Activated effector memory CD4-positive, alpha-beta T cell treated with anti-CD3 and anti-CD28 coated beads, Interleukin-2, amount 50 U/mL, for 16 hours (primary cell): ENCODE results near the gene JCHAIN.
A peak's percentile ranks its signal among the peaks of the same experiment; 100 is the strongest.
"Not testable (repeated sequence)": the region's sequence is repeated elsewhere in the genome, so short reads cannot be mapped to it uniquely, and the experiment has no call there.

Experiments used
- DNase-seq: peaks from one replicate; pipeline ENCODE4 v3.0.0-alpha.2; 2020

Gene JCHAIN

GRCh38 chr4:70687821-70688794, 21.8 kb upstream of the JCHAIN start, which contains the start of gene UTP3:
UTP3 (plus strand) TSS chr4:70688532; CDS start chr4:70688678, 146 bp downstream.
- DNase-seq = peak; percentile 97

DNA sequence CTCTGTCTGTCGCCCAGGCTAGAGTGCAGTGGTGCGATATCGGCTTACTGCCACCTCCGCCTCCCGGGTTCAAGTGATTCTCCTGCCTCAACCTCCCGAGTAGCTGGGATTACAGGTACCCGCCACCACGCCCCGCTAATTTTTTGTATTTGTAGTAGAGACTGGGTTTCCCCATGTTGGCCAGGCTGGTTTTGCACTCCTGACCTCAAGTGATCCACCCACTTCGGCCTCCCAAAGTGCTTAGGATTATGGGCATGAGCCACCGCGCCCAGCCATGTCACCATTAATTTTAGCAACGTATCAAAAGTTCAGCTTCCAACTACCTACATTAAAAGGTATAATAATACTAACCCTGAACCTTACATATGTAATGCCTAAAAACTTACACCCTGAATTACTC, 21.1 kb upstream of the JCHAIN start:
- peak; percentile 69 for DNase-seq

DNA sequence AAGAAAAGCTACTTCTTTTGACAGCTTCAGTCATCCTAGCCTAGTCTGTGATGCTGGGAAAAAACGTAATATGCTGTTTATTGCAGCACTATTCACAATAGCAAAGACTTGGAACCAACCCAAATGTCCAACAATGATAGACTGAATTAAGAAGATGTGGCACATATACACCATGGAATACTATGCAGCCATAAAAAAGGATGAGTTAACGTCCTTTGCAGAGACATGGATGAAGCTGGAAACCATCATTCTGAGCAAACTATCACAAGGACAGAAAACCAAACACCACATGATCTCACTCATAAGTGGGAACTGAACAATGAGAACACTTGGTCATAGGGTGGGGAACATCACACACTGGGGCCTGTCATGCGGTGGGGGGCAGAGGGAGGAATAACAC, 15.8 kb upstream of the JCHAIN start:
- DNase-seq = not testable (repeated sequence)

GRCh38 chr4:70681704-70682103, 15.4 kb upstream of the JCHAIN start:
- DNase-seq = no peak

DNA sequence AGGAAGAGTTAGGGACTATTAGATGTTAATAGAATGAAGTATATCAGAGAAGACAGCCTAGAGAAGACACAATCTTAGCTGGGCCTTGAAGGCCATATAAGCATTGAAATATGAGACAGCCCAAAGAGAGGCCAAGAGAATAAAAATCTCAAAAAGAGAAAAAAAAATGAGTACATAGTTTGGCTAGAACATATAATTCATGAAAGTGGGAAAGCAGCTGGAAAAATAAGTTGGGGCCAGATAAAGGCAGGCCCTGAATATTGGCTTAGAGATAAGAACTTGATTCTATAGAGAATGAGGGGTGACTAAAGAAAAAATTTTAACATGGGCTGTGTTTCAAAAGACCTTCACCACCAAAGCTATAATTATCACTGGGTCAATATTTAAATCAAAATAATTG, 14.6 kb upstream of the JCHAIN start:
- DNase-seq = no peak

DNA sequence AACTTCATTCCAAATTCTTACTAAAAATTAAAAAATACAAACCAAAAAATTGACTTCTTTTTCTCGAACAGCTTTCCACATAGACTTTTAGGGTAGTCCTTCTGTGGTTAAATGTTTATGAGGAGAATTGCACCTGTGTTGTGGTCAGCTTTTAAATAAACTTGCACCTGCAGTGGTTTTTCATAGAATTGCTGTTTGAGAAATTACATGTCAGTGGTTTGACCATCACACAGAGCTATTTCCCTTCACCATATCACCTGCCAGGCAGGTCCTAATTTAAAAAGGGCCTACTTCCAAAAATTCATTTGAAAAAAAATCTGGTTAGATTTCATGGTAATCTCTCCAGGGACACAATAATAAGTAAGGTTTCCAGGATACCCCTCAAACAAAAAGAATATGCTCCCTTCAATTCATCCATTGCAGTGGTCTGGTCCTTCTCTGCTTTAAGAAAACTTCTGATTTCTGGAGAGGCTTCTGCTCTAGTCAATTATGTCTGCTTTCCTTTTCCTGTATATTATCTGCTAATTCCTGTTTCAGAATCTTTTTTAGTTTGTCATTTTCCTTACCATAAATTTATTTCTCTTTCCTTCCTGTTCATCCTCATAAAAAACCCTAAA, 12.2 kb upstream of the JCHAIN start:
- DNase-seq = no peak

GRCh38 chr4:70676554-70677090, 10.3 kb upstream of the JCHAIN start:
- DNase-seq = no peak

- no peak for DNase-seq
These were observed 8.4 kb upstream of the JCHAIN start for GRCh38 chr4:70674731-70675130.

DNA sequence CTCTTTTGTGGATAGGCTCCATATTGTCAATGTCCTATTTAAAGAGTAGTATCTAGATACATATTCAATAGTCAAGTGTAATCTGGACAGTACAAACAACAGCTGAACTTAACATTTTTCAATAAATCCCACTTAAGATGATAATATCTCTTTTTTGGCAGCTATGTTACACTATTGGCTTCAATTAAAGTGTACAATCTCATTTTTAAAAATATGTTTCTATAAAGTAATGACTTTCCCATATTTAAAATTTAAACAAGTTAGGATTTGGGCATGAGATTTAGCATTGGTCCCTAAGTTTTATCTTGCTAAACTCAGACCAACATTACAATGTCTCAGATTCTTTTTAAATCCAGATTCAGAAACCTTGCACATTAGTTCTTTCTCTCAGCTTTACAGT, 7.9 kb upstream of the JCHAIN start:
- no peak for DNase-seq

- DNase-seq = no peak
These were observed 4.8 kb upstream of the JCHAIN start for GRCh38 chr4:70671091-70671490.

DNA sequence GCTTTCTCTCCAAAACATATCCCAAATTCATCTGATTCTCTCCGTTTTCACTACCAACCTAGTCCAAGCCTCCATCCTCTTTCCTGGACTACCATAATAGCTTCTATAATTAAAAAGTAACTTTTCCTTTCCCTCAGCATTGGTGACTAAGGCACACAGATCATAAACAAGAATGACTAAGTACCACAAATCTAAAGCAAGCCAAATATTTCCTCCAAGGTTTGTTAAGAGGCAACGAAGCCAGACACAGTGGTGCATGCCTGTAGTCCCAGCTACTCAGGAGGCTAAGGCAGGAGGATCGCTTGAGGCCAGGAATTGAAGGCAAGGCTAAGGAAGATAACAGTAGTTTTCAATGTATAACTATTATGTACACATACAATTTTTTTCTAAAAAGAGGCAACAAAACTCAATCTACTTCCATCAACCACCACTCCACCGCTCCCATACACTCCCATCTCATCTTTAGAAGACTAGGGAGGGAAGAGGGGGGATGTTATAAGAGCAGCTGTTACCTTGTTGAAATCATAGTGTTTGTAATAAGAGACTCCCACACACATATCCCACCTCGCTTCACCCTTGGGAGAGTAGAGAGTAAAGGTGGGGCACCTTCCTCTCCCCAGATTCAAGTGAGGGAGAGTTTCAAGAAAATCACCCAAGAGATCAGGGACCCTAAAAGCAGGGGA, 4.2 kb upstream of the JCHAIN start:
- no peak for DNase-seq

DNA sequence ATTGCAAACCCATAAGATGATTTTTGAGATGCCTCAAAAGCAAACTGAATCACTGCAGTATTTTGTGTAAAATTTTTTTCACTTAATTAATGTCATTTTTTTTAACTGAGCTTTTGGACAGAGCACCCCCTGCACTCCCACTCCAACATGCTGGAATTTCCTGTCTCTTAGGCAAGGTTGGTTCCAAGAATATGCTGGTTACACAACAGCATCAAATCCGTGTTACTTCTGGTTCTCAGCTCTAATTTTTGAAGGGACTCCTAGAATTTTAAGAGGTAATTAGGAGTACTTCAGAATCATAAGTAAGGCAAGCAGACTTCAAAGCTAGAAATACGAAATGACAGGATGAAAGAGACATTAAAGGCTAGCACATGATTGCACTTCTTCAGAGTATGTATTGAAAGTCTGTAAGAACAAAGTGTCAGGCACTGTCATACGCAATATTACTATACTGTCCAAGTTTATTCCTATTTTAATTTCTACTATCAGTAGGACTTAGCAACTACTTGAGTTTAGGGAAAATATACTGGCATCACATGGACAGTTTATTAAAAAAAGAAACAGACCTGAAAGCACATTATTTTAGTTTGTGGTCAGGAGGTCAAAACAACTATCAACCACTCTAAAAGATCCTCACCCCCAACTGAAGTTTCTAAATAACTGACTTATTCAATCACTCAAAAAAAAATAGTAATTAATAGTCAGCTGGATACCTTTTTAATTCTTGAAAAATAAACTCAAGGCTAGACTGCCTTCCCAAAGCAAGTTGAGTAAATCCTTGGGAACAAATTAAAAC, 1.6 kb upstream of the JCHAIN start:
- DNase-seq = no peak

DNA sequence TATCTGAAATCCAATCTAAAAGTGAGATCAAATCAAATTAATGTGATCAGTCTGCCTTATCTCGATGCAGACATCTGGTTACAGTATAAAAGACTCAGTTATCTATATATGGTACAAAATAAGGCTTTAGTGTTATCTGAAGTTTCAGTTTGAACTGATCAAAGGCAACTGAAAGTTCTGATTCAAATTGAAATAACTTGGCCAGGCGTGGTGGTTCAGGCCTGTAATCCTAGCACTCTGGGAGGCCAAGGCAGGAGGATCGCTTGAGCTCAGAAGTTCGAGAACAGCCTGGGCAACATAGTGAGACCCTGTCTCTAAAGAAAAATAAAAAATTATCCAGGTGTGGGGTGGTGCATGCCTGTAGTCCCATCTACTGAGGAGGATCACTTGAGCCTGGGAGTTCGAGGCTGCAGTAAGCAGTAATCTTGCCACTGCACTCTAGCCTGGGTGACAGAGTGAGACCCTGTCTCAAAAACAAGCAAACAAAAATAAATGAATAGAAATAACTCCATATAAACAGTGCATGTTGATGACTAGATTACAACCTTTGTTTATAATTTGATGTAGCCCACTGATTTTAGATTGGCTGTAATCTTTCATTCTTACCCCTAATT, 4.9 kb downstream of the JCHAIN start:
- DNase-seq = not testable (repeated sequence)

DNA sequence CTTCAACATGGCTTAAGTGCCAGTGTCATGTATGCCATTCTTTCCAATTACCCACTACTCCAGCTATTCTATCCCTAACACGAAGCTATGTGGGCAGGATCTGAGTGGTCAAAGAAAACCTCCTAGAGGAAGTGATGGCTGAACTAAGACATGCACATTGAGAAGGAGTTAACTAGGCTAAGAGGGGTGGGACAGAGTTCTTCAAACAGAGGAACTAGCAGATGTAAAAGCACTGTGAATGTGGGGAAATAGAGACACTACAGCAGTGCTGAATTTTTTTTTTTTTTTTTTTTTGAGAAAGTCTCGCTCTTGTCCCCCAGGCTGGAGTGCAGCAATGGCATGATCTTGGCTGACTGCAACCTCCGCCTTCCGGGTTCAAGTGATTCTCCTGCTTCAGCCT, 6.2 kb downstream of the JCHAIN start:
- no peak for DNase-seq

DNA sequence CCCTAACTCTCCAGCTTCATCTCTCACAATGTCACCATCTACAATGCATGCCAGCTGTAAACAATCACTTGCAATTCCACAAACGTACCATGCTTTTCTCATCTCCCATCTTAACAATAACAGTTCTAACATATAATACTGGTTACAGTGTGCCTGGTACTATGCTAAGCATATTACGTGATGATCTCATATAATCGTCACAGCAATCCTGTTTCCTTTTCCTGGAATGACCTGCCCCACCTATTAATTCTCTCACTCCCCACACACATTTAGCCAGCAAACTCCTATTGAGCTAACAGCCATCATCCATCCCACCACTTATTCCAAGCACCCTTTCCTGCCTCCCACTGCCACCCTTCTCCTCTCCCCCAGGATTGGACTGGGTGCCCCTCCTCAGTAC, 7.9 kb downstream of the JCHAIN start:
- DNase-seq = no peak

DNA sequence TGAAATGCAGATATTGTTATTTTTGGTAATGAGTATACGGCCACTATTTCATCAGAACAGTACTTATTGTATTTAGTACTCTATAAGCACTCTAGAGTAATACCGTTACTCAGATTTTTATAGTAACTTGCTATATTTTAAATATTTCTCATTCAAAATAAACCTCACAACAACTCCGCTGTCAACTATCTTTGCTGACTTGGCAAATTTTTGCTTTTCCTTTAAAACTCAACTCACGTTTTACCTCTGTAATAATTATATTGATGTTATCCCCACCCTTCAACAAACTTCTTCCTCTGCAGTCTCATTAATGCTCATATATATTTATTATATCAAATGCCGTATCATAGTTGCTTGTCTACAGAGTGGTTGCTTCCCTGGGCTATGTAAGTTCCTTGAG, 9.0 kb downstream of the JCHAIN start:
- no peak for DNase-seq

GRCh38 chr4:70654605-70655011, 11.7 kb downstream of the JCHAIN start:
- DNase-seq = no peak

DNA sequence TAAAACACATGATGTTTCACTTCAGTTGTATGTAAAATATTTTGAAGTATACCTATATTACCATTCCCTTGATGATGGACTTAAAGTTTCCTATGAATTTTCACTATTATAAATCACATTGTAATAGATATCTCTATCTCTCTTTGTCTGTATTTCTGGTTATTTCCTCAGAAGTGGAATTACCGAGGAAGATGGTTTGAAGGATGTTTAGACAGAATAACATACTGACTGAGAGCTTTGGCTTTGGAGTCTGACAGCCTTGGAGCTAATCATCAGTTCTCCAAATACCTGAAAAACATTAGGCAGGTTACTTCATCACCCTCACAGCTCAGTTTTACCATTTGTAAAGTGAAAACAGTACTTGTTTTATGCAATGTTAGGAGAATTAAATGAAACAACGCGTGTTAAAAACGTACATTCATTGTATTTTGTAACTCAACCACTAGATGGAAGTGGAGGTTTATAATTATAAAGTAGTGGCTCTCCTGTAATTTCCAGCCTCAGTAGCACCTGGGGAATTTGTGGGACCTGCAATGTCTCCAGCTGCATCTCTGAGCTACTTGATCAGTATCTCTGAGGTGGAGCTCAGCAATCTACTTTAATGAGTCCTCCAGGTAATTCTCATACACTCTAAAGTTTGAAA, 14.3 kb downstream of the JCHAIN start:
- no peak for DNase-seq

- not testable (repeated sequence) for DNase-seq
These were observed 15.6 kb downstream of the JCHAIN start for GRCh38 chr4:70650741-70651140.

DNA sequence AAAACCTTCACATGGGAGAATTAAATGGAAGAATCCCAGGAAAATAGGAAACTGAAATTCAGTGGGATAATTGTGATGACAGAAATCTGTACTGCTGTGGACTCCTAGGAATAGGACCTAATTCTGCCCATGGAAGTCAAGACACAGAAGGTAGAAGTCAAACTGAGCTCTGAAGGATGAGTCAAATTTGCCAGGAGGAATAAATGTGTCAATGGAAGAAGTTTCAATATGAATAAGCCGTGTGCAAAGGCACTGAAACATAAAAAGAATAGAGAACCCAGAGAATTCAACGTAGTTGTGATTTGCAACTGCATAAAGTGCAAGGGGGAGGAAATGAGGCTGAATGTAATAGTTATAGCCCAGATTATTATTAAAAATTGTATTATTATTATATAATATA, 26.1 kb downstream of the JCHAIN start:
- DNase-seq = no peak

DNA sequence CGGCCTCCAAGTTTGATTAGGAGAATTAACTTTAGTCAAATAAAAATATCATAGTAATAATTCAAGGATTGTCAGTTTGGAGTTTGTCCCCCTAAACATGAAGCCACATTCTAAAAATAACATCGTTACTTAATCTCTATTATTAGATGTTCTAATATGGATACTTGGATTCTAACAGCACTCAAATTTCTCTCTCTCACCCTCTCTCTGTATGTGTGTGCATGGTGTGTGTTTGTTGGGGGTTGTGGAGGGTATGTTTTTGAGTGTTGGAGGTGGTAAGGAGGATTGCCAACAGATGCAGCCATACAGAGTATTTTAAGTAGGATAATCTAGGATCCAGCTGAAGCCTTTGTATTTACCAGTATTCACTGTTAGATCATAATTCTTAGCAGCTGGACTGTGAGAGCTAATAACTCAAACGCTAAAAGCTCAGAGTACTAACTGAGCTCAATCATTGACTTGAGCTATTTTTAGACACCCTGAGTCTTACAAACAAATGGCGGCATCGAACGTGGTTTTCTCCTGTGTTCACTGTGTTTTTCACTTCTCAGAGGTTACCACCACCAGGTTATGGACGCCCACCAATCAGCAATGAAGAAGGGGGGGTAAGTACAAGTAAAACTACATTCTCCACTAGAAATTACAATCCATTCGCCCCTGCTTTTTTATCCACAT, 28.9 kb downstream of the JCHAIN start:
- DNase-seq = no peak
